Measurements from ENCODE around the gene ZC3HAV1.

- no peak for TF ChIP-seq SP1 (IDR thresholded peaks at IDR 0.05)
- no peak for TF ChIP-seq BHLHE40 (IDR thresholded peaks at IDR 0.05; ENCODE audit: borderline replicate concordance)
- TF ChIP-seq FOXM1 (IDR thresholded peaks at IDR 0.05; ENCODE audit: borderline replicate concordance), result no peak
- no peak for TF ChIP-seq FOXK2 (IDR thresholded peaks at IDR 0.05)
- no peak for TF ChIP-seq LEF1 (IDR thresholded peaks at IDR 0.05; ENCODE audit: borderline replicate concordance)
- no peak for TF ChIP-seq FOXA1 (IDR thresholded peaks at IDR 0.05)
- TF ChIP-seq ELF4 (IDR thresholded peaks at IDR 0.05), result no peak
- TF ChIP-seq ARNT (IDR thresholded peaks at IDR 0.05), result no peak
- no peak for TF ChIP-seq HDGF (IDR thresholded peaks at IDR 0.05; ENCODE audit: borderline replicate concordance)
Observed at GRCh38 chr7:139072796-139073195, 36.7 kb downstream of the ZC3HAV1 start.

Data from HEK293T (cell line).